HG03108 (cell line): Measurements from ENCODE around the gene KCND3.
A peak's percentile ranks its signal among the peaks of the same experiment; 100 is the strongest.

Experiments
- ATAC-seq: cut with Tn5 transposase; IDR thresholded peaks from one replicate; pipeline ENCODE4 v1.9.1; 2021; ENCODE audit warnings: moderate library complexity; ENCODE audit not compliant: unreplicated experiment

The KCND3 gene

DNA sequence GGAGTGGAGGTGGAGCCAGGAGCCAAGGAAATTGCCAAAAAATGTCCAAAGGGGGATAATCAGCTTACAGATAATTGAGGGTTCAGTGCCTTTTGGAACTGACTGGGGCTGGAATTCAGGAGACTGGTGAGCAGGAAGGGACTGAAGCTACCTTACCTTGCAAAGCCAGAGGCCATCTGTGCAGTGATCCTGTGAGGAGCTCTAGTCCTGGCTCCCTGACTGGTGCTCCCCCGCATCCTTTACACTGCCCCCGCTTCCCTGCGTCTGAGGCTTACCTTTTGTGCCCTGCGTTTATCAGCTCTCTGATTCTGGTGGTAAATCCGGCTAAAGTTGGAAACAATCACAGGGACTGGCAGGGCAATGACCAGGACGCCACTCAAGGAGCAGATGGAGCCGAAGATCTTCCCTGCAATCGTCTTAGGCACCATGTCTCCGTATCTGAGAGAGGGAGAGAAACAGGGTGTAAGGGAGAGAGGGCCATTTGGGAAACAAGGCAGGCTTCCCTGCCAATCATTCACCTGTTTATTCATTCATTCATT, 202.7 kb downstream of the KCND3 start:
- no peak for ATAC-seq

DNA sequence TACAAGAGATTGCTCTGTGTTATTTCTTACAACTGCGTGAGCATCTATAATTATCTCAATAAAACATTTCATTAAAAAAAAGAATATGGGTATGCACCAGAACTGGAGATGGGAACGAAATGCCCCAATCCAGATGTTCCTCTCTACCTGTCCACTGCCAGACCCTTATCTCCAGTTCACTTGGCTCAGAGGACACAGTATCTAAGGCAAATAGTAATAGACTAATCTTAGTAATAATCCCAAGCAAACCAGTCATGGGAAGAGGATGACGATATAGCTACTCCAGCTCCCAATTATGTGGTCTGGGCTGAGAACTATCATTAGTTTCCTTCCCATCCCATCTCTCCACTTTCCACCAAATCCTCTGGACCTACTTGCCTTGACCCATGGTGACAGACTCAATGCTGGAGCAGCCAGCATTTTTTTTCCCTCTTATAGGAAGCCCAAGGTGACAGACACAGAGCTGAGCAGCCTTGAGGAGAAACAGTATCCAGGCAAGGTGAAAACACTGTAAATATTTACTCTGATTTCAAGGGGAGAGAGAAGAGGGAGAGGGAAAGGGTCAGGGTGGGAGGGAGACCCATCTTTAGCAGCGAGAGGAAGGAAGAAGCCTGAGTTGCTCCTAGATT, 205.1 kb downstream of the KCND3 start:
- no peak for ATAC-seq

DNA sequence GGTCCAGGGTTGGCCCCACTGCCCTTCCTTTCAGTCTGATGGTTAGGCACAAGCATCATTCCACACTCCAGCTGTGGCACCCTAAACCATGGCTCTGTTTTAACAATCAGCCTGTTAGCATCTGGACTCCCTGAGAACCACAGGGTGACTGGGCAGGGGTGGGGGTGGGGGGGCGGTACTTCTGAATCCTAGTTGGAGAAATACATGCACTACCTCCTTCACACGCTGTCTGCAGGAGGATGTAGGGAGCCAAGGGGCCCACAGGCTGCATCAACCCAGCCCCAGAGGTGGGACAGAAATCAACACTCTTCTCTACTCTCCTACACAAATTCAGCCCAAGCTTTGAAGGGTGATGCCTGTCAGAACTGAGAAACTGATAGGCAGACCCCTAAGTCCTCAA, 209.9 kb downstream of the KCND3 start:
- ATAC-seq: no peak

DNA sequence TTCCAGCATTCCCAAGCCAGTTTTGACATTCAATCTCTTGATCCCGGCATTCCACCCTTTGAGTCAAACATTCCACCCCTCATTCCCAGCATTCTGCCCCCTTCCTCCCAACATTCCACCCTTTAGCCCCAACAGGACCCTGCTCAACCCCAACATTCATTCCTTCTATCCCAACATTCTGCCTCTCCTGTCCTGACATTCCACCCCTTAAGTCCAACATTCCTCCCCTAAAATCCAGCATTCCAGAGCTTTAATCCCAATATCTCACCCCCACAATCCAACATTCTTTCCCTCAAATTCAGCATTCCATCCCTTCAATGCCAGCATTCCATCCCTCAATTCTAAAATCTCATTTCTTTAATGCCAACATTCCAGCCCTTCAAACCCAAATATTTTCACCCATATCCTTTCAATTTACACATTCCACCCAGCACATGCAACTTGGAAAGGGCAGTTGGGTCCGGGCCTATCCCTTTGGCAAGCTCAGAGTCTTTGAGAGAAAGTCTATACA, 210.9 kb downstream of the KCND3 start:
- ATAC-seq: no peak

GRCh38 chr1:111778066-111778465, 211.4 kb downstream of the KCND3 start:
- no peak for ATAC-seq

DNA sequence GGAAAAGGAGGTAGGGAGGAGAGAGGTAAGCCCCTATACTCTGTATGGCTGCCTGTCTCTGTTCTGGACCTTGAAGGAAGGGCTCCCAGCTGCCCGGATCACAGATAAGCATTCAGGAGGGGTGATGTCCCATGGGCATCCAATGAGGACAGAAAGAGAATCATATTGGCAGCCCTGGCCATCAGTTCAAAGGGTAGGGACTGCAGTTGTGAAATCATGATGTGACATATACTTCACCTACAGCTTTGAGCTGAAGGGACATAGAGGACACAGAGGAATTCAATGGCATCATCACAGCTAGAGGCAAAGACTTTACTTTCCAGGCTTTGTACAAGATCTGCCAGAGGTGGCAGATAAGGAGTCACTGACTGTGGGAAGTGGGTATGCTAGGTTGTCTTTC, 212.2 kb downstream of the KCND3 start:
- ATAC-seq: no peak

- no peak for ATAC-seq
Measured at GRCh38 chr1:111776861-111777260, 212.6 kb downstream of the KCND3 start.

DNA sequence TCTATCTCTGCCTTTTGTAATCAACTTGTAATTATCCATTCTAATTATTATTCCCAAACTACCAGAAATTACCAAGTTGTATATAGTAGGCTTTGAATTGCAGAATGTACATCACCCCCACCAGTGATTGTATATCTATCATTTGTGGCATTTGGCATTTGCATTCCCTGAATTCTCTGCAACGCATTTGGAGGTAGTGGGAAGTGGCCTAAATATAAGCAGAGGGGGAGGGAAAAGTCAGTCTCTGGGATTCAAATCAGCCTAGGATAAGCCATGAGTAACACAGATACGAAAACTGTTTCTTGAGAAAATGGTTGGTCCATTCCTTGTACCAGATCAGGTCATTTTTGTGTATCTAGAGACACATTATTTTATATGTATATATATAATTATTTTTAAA, 213.1 kb downstream of the KCND3 start:
- no peak for ATAC-seq

- no peak for ATAC-seq
Measured at GRCh38 chr1:111775966-111776365, 213.5 kb downstream of the KCND3 start.

GRCh38 chr1:111770916-111771315, 218.6 kb downstream of the KCND3 start:
- no peak for ATAC-seq

DNA sequence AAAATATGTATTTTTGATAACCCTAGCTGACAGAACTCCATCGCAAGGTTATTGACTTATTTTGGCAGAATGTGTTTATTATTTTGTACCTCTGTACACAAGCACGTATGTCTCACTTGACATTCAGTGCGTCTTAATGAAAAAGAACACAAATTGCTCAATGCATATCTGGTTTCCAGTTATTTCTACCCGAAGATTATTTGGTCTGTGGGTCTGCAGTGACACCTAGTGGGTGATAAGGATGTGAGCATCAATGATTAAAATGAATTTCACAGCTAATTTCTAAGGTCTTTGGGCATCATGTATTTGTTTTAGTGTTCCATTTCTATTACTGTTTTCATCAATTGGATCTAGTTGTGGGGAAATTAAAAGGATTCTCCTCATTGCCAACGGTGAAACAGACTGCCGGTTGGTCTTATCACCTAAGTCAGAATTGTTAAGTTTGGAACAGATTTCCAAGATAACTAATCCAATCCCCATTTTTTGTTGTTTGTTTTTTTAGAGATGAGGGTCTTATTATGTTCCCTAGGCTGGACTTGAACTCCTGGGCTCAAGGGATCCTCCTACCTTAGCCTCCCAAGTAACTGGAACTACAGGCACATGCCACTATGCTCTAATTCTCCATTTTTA, 219.8 kb downstream of the KCND3 start:
- no peak for ATAC-seq

DNA sequence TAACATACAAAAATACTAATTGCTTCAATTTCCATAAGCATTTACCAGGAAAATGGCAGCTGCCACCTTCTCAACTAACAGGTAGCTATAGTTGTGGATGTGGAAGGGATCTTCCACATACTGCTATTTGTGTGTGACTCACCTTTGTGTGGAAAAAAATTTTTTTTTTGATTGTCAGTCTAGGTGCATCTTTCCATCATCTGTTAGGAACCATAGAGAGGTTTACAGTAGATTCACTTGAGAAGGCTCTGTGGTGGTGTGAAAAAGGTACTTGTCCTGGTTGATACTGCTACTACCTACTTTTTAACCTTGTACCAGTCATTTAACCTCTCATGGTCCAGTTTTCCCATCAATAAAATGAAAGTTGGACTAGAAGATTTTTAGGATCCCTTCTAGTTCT, 220.8 kb downstream of the KCND3 start:
- ATAC-seq: no peak

DNA sequence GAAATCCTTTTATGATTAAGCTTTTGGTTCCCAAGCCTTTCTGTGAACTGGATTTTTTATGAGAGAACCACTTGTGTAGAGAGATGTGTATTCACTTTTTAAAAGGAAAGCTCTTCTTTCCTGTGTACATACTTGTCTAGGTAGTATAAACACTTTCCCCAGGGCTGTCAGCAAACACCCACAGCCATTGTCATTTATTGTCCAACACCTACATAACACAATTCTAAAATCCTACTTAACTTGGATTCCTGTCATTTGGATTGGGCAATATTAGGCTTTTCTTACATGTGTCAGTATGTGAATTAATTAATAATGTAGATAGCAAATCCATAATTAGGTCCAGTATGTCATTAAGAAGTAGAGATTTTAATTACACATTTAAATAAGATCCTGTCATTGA, 221.4 kb downstream of the KCND3 start:
- no peak for ATAC-seq

DNA sequence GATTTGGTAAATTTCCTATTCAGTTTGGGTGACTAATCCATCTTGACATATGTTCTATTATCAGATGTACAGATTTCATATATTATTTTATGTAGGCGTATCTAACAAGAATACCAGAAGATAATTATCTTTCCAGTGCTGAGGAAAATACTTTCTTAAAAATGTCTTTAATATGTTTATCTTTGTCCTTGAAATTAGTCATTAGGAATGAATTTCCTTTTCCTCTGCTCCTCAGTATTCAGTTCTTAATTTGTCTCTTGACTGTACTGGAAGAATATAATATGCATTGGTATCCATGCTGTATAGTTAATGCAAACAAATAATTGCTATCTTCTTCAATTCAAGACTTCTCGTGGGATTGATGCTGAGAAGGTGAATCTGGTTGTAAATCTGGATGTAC, 227.1 kb downstream of the KCND3 start:
- no peak for ATAC-seq

DNA sequence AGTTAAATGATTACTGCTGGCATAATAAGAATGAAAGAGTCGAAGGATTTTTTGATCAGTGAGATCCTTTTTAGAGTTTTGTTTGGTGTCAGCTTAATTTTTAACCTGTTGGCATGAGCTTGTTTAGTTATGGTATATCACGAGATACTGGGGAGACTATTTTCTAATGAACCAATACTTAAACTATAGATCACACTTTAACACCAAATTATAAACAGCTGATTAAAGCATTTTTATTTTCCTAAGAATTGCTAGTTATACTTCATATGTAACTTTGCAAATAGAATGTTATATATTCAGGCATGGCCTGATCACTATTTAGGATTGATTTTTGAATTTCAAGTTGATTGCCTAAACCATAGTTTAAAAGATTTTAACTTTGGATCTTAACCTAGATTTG, 227.8 kb downstream of the KCND3 start:
- no peak for ATAC-seq

DNA sequence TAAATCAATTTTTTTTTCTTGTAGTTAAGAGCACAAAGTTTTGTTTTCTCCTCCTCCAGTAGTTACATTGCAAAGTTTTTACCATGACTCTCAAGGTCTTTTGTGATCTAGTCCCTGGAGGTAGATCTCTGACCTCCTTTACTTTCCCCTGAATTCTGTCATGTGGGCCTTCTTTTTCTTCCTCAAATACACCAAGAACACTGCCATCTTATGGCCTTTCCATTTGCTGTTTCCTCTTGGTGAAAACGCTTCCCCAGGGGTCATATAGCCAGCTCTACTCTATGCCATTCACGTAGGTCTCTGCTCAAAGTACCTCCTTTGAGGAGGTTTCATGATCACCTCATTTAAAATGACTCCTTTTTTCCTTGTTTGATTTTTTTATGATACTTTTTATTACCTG, 231.1 kb downstream of the KCND3 start:
- no peak for ATAC-seq

DNA sequence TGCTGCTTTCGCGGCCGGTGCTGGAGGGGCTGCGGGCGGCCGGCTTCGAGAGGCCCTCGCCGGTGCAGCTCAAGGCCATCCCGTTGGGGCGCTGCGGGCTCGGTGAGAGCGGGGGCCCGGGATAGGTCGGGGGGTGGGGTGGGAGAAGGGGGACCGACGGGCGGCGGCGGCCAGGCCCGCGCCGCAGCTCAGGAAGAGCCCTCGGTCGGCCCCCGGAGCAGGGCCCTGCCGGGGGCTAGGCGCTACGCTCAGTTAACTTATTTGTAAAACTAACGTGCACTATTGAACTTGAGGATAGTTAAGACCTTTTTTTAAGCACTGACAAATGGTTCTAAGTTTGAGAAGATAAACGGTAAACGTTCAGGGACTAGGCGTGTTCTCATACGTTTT, 233.3 kb downstream of the KCND3 start:
- ATAC-seq: peak; percentile 1

DNA sequence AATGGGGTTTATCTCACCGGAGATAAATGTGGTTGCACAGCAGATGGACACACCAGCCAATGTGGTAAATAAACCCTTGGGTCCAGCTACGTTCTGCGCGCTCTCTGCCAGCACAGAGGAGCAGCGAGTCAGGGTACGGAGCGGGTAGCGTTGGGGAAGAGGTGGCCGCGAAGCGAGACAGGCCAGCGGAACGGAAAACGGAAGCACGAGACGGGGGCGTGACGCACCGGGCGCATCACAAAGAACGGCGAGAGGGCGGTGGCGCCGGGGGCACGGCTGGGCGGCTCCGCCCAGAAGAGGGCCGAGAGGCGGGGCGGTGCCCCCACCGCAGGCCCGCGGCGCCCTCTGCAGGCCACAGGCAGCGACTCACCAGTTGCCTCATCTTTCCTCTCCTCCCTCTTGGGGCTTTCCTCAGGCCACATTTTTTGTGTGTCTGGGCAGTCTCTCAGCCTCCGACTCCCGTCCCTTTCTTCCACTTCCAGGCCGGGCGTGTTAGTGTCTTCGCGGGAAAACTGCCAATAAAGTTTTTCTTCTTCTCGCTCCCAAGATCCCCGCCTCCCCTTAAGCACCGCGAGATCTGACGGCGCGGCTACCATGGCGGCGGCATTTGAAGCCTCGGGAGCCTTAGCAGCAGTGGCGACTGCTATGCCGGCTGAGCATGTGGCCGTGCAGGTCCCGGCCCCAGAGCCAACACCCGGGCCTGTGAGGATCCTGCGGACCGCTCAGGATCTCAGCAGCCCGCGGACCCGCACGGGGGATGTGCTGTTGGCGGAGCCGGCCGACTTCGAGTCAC, 233.9 kb downstream of the KCND3 start, which contains the start of gene DDX20:
DDX20 (plus strand) TSS at position 571 of the 793 bp plus-strand sequence; CDS start at position 595, 24 bp downstream.
- peak; percentile 87 for ATAC-seq

DNA sequence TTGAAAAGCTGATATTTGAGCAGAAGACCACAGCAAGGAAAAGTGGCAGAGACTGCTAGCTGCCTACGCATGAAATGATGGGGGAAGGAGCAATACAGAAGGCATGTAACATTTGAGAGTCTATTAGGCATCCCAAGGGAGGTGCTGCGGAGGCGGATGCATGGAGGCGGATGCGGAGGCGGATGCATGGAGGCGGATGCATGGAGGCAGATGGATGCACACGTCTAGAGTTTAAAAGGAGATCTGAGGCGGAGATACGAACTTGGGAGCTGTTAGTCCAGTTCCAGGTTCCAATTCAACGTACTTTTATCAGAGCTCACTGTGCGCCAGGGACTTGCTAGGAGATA, 234.5 kb downstream of the KCND3 start:
- peak; percentile 7 for ATAC-seq

GRCh38 chr1:111751906-111752575, 237.4 kb downstream of the KCND3 start:
- ATAC-seq: no peak

DNA sequence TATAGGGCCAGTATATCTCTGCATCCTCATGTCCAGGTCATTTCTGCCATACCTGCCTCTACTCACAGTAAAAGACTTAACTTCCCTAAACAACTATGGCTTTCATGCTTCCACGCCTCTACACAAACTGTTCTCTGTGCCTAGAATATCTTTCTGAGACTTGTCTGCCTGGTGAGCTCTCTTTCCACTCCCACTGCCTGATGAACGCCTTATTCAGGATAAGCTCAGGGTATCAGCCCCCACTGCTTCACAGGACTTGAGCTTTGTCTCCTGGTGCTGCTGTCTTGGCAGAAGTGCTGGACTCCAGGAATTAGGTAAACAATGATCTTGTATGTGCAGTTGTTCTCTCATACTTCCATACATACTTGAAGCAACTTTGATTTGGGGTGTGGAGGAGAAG, 238.6 kb downstream of the KCND3 start:
- ATAC-seq: no peak
